Activated CD8-positive, alpha-beta T cell treated with anti-CD3 and anti-CD28 coated beads for 36 hours (primary cell): ENCODE results near the gene AGAP1. TPM values are rescaled to one million over a fixed set of nuclear protein-coding genes. Genes with fewer than 3 reads are reported as not detected.

ENCODE experiments used
- ATAC-seq: fragments of 200-7000 bp; cut with Tn5 transposase; one replicate; pipeline ENCODE4 v1.10.0; 2021; ENCODE audit warnings: mild to moderate bottlenecking, moderate library complexity
- CTCF ChIA-PET: fragments of 350-600 bp; sonication (Branson Sonifier 250); formaldehyde crosslinking; loops from one replicate; lab custom pipeline; 2021; ENCODE audit warnings: antibody characterized with exemption; lab: Charles Lee
- POLR2A ChIA-PET: fragments of 350-600 bp; sonication (Branson Sonifier 250); formaldehyde crosslinking; loops from one replicate; lab custom pipeline; 2021; ENCODE audit warnings: antibody characterized with exemption; lab: Charles Lee
- DNase-seq: peaks from one replicate; pipeline ENCODE4 v3.0.0-alpha.2; 2020
- H3K27ac Mint-ChIP-seq: one replicate; pipeline ENCODE4 v1.8.0; 2021; ENCODE audit warnings: mild to moderate bottlenecking, mixed read lengths
- H3K27me3 Mint-ChIP-seq: one replicate; pipeline ENCODE4 v1.8.0; 2021; ENCODE audit warnings: mixed read lengths
- H3K36me3 Mint-ChIP-seq: one replicate; pipeline ENCODE4 v1.8.0; 2021; ENCODE audit warnings: low read depth, mixed read lengths
- H3K4me1 Mint-ChIP-seq: one replicate; pipeline ENCODE4 v1.8.0; 2021; ENCODE audit warnings: low read depth, mixed read lengths
- H3K4me3 Mint-ChIP-seq: one replicate; pipeline ENCODE4 v1.8.0; 2021; ENCODE audit warnings: mild to moderate bottlenecking, moderate library complexity, mixed read lengths
- H3K9me3 Mint-ChIP-seq: one replicate; pipeline ENCODE4 v1.8.0; 2021; ENCODE audit warnings: mixed read lengths
- CTCF ChIP-seq: fragments of 200-600 bp; IDR thresholded peaks from one replicate; pipeline ENCODE4 v1.8.0; 2022; ENCODE audit warnings: antibody characterized with exemption, mild to moderate bottlenecking
- intact Hi-C: fragments of 100-400 bp; cut with micrococcal nuclease; formaldehyde crosslinking; loops from one replicate; pipeline ENCODE4 v1.10.0; 2022
- total RNA-seq, 2 experiments: library from RNA; stranded (reverse); gene quantifications; one replicate each; pipeline ENCODE4 v1.2.3, GENCODE V29; 2021

Gene AGAP1
- total RNA-seq, 2 experiments from 2014 or later = 2.5 to 2.9 TPM

- no peak overlapping the region for H3K4me3 Mint-ChIP-seq
- no peak for ATAC-seq
- TF ChIP-seq CTCF = no peak
- no peaks in the 10 kb centered on the region for H3K27me3 Mint-ChIP-seq
- ChIA-PET POLR2A (no interaction called here), CTCF (no interaction called here)
- H3K4me1 Mint-ChIP-seq = no peaks in the 10 kb centered on the region
- no peaks in the 10 kb centered on the region for H3K9me3 Mint-ChIP-seq
- no peaks in the 10 kb centered on the region for H3K36me3 Mint-ChIP-seq
- DNase-seq = no peak
- intact Hi-C loops = no loop called here
- H3K27ac Mint-ChIP-seq = no peak overlapping the region
These were observed 633.2 kb downstream of the AGAP1 start for GRCh38 chr2:236127010-236127409.

GRCh38 chr2:236128321-236128720 is 634.5 kb downstream of the AGAP1 start:
- ChIA-PET POLR2A (no interaction called here), CTCF (no interaction called here)
- H3K27ac Mint-ChIP-seq = no peak overlapping the region
- intact Hi-C loops = no loop called here
- H3K36me3 Mint-ChIP-seq = no peaks in the 10 kb centered on the region
- ATAC-seq (no peak), DNase-seq (no peak)
- H3K4me3 Mint-ChIP-seq = no peak overlapping the region
- no peaks in the 10 kb centered on the region for H3K27me3 Mint-ChIP-seq
- H3K9me3 Mint-ChIP-seq = no peaks in the 10 kb centered on the region
- no peaks in the 10 kb centered on the region for H3K4me1 Mint-ChIP-seq
- no peak for TF ChIP-seq CTCF

- no peaks in the 10 kb centered on the region for H3K4me1 Mint-ChIP-seq
- no peaks in the 10 kb centered on the region for H3K36me3 Mint-ChIP-seq
These were observed 636.1 kb downstream of the AGAP1 start for GRCh38 chr2:236129935-236130334.

DNA sequence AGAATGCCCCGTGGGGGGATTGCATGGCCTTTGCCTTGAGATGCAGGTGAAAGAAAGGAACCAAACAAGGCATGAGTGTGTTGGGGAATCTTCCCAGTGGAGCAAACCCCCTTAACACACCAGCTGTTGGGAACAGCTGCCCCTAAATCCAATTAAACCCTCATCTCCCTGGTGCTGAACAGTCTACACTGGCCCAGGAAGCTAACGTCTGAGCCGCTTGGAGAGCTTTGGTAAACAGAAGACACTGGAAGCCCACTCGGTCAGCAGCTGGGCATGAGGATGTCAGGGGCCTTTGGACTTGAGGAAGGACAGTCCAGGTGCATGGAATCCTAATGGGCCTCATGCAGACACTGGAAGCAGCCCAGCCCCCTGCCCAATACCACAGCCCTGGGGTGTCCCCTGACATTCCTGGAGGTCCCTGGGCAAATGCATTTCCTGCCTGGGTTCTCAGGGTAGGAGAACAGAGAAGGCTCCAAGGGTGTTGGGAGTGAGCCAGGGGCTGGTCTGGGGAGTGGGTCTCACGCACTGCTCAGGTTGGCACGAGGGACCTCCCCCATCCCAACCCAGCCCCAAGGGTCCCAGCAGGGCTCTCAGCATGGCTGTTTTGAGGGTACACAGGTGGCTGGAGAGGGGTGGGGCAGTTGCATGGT is 636.6 kb downstream of the AGAP1 start:
- Mint-ChIP-seq H3K4me1 (no peaks in the 10 kb centered on the region), H3K27ac (no peak overlapping the region), H3K27me3 (no peaks in the 10 kb centered on the region), H3K36me3 (no peaks in the 10 kb centered on the region), H3K9me3 (no peaks in the 10 kb centered on the region), H3K4me3 (no peak overlapping the region)
- ChIA-PET CTCF (no interaction called here), POLR2A (no interaction called here)
- no peak for TF ChIP-seq CTCF
- intact Hi-C loops = no loop called here
- no peak for DNase-seq
- ATAC-seq = no peak

More at GRCh38 chr2:236129935-236130334, 636.1 kb downstream of the AGAP1 start:
- DNase-seq (no peak), ATAC-seq (no peak)
- TF ChIP-seq CTCF = no peak
- intact Hi-C loops = no loop called here
- no peaks in the 10 kb centered on the region for H3K27me3 Mint-ChIP-seq
- H3K9me3 Mint-ChIP-seq = no peaks in the 10 kb centered on the region
- POLR2A ChIA-PET = no interaction called here
- no peak overlapping the region for H3K4me3 Mint-ChIP-seq
- no peak overlapping the region for H3K27ac Mint-ChIP-seq
- CTCF ChIA-PET = no interaction called here

- DNase-seq (no peak), ATAC-seq (no peak)
- CTCF ChIA-PET = no interaction called here
- POLR2A ChIA-PET = no interaction called here
- no peak overlapping the region for H3K27ac Mint-ChIP-seq
- TF ChIP-seq CTCF = no peak
- H3K4me1 Mint-ChIP-seq = no peaks in the 10 kb centered on the region
- H3K27me3 Mint-ChIP-seq = no peaks in the 10 kb centered on the region
- H3K9me3 Mint-ChIP-seq = no peaks in the 10 kb centered on the region
- intact Hi-C loops = no loop called here
- H3K36me3 Mint-ChIP-seq = no peaks in the 10 kb centered on the region
- H3K4me3 Mint-ChIP-seq = no peak overlapping the region
These were observed 637.3 kb downstream of the AGAP1 start for GRCh38 chr2:236131073-236131692.
